ENCODE data around the gene ILRUN.
"Not testable (repeated sequence)": the region's sequence is repeated elsewhere in the genome, so short reads cannot be mapped to it uniquely, and the experiment has no call there.

Gene ILRUN

DNA sequence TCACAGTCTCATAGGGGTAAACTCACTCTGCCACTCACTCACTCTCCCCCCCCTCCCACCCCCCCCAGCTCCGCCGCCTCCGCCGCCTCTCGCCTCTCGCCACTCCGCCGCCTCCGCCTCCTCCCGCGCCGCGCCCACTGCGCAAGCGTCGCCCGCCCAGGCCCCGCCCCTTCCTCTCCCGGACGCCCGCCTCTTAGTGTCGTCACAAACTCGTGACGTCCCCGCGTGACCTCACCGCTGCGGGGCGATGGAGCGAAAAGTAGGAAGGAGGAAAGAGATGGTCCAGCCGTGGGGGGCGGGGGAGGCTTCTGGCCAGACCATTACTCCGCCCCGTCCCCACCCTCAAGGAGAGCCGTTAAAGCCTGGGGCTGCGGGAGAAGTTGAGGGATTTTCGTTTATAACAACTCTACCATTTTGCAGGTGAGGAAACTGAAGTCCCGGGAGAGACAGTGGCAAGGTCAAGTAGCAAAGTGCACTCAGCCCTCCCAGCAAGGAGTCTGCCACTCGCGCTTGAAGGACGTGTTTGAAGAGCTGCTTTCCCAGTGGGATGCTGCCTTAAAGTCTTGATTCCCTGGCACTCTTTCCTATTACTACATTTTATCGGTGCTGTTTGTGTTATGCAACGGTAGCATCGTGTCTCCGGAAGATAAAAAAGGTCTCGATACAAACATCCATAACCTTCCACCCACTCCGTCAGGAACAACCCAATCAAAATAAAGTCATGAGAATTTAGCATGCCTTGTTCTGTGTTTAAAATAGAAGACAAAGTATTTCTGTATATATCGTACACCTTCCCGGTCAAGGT is at the start of gene ILRUN:
TSS of gene ILRUN (minus strand) at position 29 of the 805 bp plus-strand sequence. CDS start 164 bp downstream, outside the sequence.
- DNase-seq (ENCODE audit: low read depth): peak; percentile 96

DNA sequence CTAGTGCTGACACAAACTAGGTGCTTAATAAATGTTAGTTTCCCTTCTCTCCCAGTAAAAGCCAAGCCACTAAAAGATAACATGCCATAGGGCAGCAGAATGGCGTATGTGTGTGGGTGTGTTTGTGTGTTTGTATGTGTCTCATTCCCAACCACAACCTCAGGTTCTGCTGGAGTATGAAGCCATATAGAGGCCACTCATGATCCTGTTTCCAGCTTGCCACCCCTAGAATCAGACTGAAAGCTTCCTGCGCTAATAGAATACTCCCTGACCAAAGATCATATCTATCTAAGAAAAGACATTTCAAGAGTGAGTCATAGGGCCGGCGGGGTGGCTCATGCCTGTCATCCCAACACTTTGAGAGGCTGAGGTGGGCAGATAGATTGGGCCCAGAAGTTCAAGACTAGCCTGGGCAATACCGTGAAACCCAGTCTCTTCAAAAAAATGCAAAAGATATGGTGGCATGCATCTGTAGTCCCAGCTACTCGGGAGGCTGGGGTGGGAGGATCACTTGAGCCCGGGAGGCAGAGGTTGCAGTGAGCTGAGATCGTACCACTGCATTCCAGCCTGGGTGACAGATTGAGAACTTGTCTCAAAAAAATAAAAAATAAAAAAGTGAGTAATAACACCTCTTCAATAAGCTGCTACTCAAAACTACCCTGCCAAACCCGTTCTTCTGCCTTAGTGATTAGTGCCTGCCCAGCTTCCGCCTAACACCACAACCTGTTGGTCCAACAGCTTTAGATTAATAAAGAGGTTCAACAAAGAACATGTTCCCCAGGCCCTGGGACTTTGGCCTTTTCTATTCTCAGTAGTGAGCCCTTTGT is 48.9 kb upstream of the ILRUN start:
- DNase-seq (ENCODE audit: low read depth): no peak

DNA sequence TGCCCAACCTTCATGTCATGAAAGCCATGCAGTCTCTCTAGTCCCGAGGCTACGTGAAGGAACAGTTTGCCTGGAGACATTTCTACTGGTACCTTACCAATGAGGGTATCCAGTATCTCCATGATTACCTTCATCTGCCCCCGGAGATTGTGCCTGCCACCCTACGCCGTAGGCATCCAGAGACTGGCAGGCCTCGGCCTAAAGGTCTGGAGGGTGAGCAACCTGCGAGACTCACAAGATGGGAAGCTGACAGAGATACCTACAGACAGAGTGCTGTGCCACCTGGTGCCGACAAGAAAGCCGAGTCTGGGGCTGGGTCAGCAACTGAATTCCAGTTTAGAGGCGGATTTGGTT is 47.7 kb upstream of the ILRUN start:
- DNase-seq (ENCODE audit: low read depth): not testable (repeated sequence)

DNA sequence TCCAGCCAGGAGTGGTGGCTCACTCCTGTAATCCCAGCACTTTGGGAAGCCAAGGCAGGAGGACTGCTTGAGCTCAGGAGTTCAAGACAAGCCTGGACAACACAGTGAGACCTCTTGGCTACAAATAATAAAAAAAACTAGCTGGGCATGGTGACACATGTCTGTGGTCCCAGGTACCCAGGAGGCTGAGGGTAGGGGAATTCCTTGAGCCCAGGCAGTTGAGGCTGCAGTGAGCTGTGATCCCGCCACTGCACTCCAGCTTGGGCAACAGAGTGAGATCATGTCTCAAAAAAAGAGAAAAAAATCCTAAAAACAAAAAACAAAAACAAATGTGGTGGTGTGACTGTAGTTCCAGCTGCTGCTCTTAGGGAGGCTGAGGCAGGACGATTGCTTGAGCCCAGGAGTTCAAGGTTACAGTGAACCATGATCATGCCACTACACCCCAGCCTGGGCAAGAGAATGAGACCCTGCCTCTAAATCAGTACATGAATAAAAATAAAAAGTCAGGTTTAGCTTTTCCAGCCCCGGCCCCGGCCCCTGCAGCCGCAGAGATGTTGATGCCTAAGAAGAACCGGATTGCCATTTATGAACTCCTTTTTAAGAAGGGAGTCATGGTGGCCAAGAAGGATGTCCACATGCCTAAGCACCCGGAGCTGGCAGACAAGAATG is 47.2 kb upstream of the ILRUN start:
- no peak for DNase-seq (ENCODE audit: low read depth)

GRCh38 chr6:34742094-34742493 is 45.5 kb upstream of the ILRUN start:
- no peak for DNase-seq (ENCODE audit: low read depth)

GRCh38 chr6:34736823-34737222 is 40.3 kb upstream of the ILRUN start:
- no peak for DNase-seq (ENCODE audit: low read depth)

GRCh38 chr6:34731393-34732060 is 35.0 kb upstream of the ILRUN start:
- no peak for DNase-seq (ENCODE audit: low read depth)

DNA sequence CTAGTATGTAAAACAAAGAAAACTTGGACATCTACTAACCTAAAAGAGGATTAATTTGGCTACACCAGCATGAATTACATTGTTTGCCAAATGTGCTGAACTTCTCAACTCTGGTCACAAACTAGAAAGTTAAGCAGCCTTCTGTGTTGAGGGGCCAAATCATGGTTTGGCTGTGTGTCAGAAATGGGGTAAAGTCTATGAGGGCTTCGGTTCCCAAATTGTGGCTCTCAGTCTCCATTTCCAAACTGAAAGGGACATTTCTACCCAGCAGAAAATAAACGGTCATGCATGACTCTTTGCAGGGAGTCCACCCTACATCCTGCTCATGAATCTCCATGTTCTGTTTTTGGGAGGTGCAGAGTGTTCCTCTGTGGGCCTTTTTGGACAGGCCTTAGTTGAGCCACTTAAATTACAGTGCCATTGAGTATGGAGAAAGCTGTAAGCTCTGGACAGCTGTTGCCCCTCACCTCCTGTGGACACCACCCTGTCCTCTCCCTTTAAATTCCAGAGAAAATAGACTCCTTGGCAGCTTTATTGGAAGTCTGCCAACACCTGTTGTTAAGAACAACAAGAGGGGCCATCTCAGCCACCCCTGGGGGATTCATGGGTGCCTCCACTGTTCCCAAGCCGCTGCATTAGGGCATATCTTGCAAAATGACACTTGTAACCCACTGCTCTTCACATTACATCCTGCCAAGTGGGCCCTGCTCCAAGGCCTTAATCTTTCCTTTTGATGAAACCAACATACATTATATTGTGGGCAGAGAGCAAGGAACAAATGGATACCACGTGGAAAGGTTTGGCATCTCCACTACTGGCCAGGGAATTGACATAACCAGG is 33.3 kb upstream of the ILRUN start:
- no peak for DNase-seq (ENCODE audit: low read depth)

DNA sequence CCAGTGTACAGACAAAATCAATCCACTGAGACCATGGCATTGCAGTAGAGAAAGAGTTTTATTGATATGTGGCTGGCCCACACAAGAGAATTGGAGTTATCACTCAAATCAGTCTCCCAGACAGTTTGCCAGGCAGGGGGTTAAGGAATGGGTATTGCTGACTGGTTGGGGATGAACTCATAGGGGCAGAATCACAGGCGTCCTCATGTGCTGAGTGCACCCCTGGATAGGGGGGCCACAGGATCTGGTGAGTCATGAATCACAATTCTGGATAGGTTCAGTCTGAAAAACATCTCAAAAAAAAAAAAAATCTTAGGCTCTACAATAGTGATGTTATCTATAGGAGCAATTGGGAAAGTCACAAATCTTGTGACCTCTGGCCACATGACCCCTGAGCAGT is 29.5 kb upstream of the ILRUN start:
- no peak for DNase-seq (ENCODE audit: low read depth)

DNA sequence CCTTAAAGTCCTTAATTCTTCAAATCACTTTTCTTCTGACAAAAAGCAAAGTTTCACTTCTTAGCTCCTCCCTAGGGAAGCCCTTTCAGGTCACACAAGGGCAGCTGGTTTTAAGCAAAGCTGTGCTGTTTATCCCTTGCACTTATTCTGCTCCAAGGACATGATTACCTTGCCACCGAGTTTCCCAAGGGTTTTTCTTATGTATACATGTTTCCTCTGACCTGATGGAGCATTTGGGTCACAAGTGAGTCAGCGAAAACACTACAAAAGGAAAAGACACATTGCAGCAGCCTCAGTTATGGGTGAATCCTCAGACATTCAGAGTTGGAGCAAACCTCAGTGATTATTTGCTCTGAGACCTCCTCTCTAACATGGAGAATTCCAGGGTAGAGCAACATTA is 26.6 kb upstream of the ILRUN start:
- DNase-seq (ENCODE audit: low read depth): no peak

- DNase-seq (ENCODE audit: low read depth): no peak
Measured at GRCh38 chr6:34722451-34722850, 25.9 kb upstream of the ILRUN start.

- not testable (repeated sequence) for DNase-seq (ENCODE audit: low read depth)
Measured at GRCh38 chr6:34720160-34720559, 23.6 kb upstream of the ILRUN start.

DNA sequence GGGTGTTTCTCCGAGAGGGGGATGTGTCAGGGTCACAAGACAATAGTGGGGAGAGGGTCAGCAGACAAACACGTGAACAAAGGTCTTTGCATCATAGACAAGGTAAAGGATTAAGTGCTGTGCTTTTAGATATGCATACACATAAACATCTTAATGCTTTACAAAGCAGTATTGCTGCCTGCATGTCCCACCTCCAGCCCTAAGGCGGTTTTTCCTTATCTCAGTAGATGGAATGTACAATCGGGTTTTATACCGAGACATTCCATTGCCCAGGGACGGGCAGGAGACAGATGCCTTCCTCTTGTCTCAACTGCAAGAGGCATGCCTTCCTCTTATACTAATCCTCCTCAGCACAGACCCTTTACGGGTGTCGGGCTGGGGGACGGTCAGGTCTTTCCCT is 23.1 kb upstream of the ILRUN start:
- DNase-seq (ENCODE audit: low read depth): not testable (repeated sequence)

DNA sequence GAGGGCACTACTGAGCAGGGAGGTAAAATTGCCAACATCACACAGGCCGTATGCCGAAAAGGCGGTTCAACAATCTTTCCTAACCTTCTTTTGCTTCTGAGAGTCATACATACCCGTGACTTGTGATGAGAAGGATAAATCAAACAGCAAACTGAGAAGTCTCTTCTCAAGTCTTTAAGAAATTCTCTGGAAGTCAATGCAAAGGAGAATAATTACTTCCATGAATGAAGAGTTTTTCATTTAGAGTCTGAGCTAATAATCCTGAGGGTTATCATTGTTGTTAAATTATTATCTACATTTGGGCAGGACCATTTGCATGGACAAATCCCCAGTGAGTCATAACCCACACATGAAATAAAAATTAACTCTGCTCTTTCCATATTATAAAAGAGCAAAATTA is 22.4 kb upstream of the ILRUN start:
- DNase-seq (ENCODE audit: low read depth): no peak

DNA sequence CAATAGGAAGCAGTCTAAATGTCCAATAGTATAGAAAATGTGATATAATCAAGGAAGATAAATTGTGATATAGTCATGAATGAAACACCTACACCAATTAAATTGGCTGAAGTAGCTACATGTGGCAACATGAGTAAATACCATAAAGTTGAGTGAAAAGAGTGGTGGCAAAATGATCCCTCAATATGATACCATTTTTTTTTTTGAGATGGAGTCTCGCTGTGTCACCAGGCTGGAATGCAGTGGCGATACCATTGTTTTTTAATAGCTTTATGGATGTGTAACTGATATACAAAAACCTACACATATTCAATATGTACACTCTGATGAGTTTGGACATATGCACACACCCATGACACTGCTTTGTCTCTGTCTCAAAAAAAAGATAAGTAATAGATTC is 20.9 kb upstream of the ILRUN start:
- DNase-seq (ENCODE audit: low read depth): no peak

DNA sequence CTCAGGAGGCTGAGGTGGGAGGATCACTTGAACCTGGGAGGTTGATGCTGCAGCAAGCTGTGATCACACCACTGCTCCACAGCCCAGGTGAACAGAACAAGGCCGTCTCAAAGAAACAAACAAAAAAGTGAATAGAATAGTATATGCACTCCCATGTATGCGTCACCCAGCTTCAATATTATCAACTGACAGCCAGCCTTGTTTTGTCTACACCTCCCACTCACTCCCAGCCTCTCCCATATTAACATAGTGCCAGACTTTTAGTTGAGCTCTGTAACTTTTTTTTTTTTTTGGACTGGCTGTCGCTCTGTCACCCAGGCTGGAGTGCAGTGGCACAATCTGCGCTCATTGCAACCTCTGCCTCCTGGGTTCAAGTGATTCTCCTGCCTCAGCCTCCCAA is 18.1 kb upstream of the ILRUN start:
- no peak for DNase-seq (ENCODE audit: low read depth)

DNA sequence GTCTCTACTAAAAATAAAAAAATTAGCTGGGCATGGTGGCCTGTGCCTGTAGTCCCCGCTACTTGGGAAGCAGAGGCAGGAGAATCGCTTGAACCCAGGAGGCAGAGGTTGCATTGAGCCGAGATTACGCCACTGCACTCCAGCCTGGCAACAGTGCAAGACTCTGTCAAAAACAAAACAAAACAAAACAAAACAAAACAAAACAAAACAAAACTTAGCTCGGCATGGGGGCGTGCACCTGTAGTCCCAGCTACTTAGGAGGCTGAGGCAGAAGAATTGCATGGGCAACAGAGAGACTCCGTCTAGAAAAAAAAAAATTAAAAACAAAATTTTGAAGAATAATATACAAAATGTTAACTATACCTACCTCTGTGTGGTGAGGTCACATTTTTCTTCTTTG is 16.3 kb upstream of the ILRUN start:
- not testable (repeated sequence) for DNase-seq (ENCODE audit: low read depth)

DNA sequence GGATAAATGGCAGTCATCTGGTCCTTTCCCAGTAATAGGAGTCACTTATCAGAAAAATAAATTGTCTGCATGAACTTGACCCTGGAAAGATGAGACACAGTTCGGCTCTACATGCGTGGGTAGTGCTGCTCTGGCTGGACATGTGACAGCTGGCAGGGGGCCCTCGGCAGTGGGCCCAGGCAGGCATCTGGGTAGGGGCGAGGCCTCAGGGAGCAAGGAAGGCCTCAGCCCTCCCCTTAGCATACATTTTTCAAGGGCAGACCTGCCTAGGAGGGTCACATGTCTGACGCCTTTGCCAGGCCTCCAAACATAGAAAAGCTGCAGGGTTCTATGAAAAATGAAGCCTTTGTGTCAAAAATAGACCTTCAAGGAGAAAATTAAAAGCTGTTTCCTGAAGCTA is 12.8 kb upstream of the ILRUN start:
- DNase-seq (ENCODE audit: low read depth): no peak

GRCh38 chr6:34705241-34705640 is 8.7 kb upstream of the ILRUN start:
- DNase-seq (ENCODE audit: low read depth): no peak

DNA sequence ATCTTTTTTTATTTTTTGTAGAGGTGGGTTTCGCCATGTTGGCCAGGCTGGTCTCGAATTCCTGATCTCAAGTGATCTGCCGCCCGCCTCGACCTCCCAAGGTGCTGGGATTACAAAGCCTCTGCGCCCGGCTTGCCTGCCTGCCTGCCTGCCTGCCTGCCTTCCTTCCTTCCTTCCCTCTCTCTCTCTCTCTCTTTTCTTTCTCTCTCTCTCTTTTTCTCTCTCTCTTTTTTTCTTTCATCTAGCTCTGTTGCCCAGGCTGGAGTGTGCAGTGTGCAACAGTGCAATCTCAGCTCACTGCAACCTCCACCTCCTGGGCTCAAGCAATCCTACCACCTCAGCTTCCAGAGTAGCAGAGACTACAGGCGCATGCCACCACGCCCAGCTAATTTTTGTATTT is 4.6 kb upstream of the ILRUN start:
- DNase-seq (ENCODE audit: low read depth): no peak

DNA sequence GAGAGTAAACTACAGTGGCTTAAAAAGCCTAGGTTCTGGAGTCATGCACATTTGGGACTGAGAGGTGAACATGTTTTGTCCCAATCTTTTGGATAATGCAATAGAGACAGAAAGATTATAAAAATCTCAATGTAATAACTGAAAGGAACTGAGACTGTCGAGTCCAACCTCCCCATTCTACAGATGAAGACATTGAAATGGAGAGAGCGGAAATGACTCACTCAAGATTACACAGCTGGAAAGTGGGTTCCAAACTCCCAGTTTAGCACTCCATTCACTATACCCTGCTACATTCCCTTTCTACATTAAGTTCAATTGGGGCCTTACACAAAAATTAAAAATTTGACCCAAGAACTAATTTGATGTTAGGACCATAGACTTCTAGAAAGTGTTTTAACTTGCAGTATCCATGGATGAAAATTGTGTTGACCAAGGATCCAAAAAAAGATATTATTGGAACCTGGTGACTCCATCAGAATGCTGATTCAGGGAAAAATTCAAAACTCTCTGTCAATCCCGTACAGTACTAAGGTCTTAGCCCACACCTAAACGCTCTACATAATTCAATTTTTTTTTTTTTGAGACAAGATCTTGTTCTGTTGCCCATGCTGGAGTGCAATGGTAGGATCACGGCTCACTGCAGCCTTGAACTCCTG is 1.5 kb upstream of the ILRUN start:
- no peak for DNase-seq (ENCODE audit: low read depth)
